Lower lobe of right lung (tissue), 2 donors: ENCODE measurements around the gene SMPD3. TPM values are rescaled to one million over a fixed set of nuclear protein-coding genes. Genes with fewer than 3 reads are reported as not detected.

Experiments
- ATAC-seq, 2 donors: fragments of 200-7000 bp; cut with Tn5 transposase; one replicate each; pipeline ENCODE4 v1.9.1; 2020 to 2022; ENCODE audit warnings: mild to moderate bottlenecking in 2 of 2, moderate library complexity in 2 of 2
- DNase-seq: peaks from one replicate; pipeline ENCODE4 v3.0.0-alpha.2; 2020
- H3K27ac ChIP-seq: fragments of 200-600 bp; one replicate; pipeline ENCODE4 v1.8.0; 2022
- H3K27me3 ChIP-seq: fragments of 200-600 bp; one replicate; pipeline ENCODE4 v1.8.0; 2022; ENCODE audit warnings: low read depth
- H3K36me3 ChIP-seq: fragments of 200-600 bp; one replicate; pipeline ENCODE4 v1.8.0; 2022; ENCODE audit warnings: mild to moderate bottlenecking
- H3K4me1 ChIP-seq: fragments of 200-600 bp; one replicate; pipeline ENCODE4 v1.8.0; 2022
- H3K4me3 ChIP-seq: fragments of 200-600 bp; one replicate; pipeline ENCODE4 v1.8.0; 2022; ENCODE audit warnings: mild to moderate bottlenecking
- H3K9me3 ChIP-seq: fragments of 200-600 bp; one replicate; pipeline ENCODE4 v1.8.0; 2022
- intact Hi-C: fragments of 100-400 bp; cut with DNase I; formaldehyde crosslinking; loops from one replicate; pipeline ENCODE4 v1.11.0; 2022
- total RNA-seq: library from RNA; stranded (reverse); fragmentation: NEBNext Ultra II Directional; extraction: Animal tissue kit (Norgen Biotek cat#: 25700); gene quantifications from one replicate; pipeline ENCODE4 v1.2.1, GENCODE V29; 2021
- TF ChIP-seq, protein P1 (sequence below): fragments of 200-600 bp; IDR thresholded peaks from one replicate; pipeline ENCODE4 v1.8.0; 2022; ENCODE audit warnings: antibody characterized with exemption, mild to moderate bottlenecking
- donor health status: DM: no; HTN: yes; CAD: no; lungs with severe emphysema.

The SMPD3 gene
- total RNA-seq, 1 donor from 2014 or later, result 3.6 TPM

DNA sequence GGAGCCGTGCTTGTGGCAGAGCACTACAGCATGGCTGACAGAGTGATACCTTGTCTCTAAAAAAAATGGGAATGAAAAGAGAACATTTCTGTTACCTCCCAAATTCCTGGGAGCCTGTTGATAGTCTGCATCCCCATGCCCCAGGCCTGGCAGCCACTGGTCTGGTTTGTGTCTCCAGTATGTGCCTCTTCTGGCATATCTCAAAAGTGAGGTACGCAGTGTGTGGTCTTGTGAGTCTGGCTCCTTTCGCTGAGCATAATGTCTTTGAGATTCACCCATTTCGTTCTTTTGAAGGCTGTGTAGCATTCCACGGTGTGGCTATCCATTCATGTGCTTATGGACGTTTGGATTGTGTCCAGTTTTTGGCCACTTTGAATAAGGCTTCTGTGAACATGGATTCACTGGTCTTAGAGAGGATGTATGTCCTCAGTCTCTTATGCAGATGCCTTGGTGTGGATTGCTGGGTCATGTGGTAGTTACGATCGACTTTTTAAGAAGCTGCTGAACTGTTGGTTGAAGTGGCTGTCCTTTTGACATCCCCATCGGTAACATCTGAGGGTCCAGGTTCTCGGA, 98.4 kb downstream of the SMPD3 start:
- ATAC-seq, result no peak
- no peak for DNase-seq
- Histone ChIP-seq H3K4me3 (no peak overlapping the region), H3K36me3 (peaks cover 99% of the 10 kb centered on the region), H3K9me3 (no peaks in the 10 kb centered on the region), H3K27me3 (no peaks in the 10 kb centered on the region), H3K4me1 (no peaks in the 10 kb centered on the region), H3K27ac (no peak overlapping the region)
- TF ChIP-seq, protein P1, sequence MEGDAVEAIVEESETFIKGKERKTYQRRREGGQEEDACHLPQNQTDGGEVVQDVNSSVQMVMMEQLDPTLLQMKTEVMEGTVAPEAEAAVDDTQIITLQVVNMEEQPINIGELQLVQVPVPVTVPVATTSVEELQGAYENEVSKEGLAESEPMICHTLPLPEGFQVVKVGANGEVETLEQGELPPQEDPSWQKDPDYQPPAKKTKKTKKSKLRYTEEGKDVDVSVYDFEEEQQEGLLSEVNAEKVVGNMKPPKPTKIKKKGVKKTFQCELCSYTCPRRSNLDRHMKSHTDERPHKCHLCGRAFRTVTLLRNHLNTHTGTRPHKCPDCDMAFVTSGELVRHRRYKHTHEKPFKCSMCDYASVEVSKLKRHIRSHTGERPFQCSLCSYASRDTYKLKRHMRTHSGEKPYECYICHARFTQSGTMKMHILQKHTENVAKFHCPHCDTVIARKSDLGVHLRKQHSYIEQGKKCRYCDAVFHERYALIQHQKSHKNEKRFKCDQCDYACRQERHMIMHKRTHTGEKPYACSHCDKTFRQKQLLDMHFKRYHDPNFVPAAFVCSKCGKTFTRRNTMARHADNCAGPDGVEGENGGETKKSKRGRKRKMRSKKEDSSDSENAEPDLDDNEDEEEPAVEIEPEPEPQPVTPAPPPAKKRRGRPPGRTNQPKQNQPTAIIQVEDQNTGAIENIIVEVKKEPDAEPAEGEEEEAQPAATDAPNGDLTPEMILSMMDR, result no peak
- intact Hi-C loops, result no loop called here

DNA sequence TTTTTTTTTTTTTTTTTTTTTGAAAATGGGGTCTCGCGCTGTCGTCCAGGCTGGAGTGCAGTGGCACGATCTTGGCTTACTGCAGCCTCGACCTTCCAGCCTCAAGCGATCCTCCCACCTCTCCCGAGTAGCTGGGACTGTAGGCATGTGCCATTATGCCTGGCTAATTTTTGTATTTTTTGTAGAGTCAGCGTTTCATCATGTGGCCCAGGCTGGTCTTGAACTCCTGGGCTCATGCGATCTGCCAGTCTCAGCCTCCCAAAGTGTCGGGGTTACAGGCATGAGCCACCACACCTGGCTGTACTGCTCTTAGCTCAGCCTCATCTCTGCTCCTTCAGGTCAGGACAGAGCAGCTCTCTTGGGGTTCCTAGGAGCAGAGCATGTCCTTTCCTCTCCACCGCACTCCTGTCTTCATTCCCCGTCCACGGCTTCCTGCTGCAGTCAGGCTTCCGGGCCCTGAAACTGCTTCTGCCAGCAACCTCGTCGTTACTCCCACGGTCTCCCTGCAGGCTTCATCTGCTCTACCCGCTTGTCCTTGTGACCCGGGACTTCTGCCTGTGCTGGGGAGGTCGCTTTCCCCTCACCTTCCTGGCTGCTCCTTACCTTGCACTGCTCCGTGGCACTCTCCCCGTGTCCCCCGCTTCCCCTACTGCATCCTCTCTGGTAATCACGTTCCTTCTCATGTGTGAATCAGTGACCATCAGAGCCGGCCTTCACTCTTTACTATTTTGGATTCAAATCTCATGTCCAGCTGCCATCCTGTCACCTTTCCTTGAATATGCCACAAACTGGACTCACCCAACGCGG, 99.5 kb downstream of the SMPD3 start:
- H3K9me3 ChIP-seq, result no peaks in the 10 kb centered on the region
- H3K4me1 ChIP-seq, result no peaks in the 10 kb centered on the region
- DNase-seq, result no peak
- TF ChIP-seq, protein P1, result no peak
- no peak for ATAC-seq
- H3K27me3 ChIP-seq, result no peaks in the 10 kb centered on the region
- peaks cover 93% of the 10 kb centered on the region for H3K36me3 ChIP-seq
- no peak overlapping the region for H3K27ac ChIP-seq
- no peak overlapping the region for H3K4me3 ChIP-seq
- intact Hi-C loops, result no loop called here

DNA sequence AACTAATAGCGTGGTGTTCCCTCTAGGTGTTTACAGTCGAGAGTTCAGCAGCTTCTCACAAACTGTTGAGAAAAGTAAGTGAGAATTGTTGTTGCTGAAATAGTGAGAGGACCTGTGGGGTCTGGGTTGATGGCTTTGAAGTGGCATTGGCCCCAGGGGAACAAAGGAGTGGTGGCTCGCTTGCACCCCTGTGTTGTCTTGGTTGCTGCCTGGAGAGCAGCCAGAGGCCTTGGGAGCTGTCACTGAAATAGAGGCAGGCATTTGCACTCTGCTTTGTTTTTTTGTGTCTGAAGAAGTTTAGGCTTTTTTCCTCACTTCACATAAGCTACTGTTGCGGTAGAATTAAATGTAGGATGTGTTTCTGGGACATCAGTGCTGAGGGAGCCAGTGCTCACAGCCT, 100.7 kb downstream of the SMPD3 start:
- no peak overlapping the region for H3K4me3 ChIP-seq
- H3K36me3 ChIP-seq, result peaks cover 93% of the 10 kb centered on the region
- H3K4me1 ChIP-seq, result no peaks in the 10 kb centered on the region
- TF ChIP-seq, protein P1, result no peak
- H3K9me3 ChIP-seq, result no peaks in the 10 kb centered on the region
- no peak overlapping the region for H3K27ac ChIP-seq
- DNase-seq (no peak), ATAC-seq (no peak)
- intact Hi-C loops, result no loop called here
- no peaks in the 10 kb centered on the region for H3K27me3 ChIP-seq

DNA sequence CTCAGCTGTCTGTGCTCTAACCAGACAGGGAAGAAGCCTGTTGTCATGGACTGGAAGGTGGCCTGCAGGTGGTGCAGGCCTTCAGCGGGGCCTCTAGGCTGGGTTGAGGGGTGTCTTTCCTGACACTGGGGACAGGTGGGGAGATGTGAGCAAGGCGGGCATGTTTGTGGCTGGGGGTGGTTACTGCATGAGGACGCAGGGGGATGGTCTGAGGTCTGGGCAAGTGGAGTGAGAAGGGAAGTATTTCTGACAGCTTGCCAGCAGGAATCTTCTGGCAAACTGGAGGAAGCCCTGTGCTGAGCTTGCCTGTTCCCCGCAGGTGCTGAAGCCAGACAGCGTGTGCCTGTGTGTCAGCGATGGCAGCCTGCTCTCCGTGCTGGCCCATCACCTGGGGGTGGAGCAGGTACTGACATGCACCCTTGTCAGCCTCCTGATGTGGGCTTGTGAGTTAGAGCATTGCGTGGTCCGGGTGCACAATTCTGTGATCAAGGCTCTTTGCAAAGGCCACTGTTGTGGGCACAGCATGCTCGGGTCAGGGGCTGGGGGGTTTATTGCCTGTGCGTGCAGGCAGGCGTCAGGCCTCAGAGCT, 101.3 kb downstream of the SMPD3 start:
- H3K27me3 ChIP-seq, result no peaks in the 10 kb centered on the region
- no peak overlapping the region for H3K27ac ChIP-seq
- intact Hi-C loops, result no loop called here
- ATAC-seq (no peak), DNase-seq (no peak)
- peaks cover 93% of the 10 kb centered on the region for H3K36me3 ChIP-seq
- TF ChIP-seq, protein P1, result no peak
- no peak overlapping the region for H3K4me3 ChIP-seq
- no peaks in the 10 kb centered on the region for H3K9me3 ChIP-seq
- H3K4me1 ChIP-seq, result no peaks in the 10 kb centered on the region

DNA sequence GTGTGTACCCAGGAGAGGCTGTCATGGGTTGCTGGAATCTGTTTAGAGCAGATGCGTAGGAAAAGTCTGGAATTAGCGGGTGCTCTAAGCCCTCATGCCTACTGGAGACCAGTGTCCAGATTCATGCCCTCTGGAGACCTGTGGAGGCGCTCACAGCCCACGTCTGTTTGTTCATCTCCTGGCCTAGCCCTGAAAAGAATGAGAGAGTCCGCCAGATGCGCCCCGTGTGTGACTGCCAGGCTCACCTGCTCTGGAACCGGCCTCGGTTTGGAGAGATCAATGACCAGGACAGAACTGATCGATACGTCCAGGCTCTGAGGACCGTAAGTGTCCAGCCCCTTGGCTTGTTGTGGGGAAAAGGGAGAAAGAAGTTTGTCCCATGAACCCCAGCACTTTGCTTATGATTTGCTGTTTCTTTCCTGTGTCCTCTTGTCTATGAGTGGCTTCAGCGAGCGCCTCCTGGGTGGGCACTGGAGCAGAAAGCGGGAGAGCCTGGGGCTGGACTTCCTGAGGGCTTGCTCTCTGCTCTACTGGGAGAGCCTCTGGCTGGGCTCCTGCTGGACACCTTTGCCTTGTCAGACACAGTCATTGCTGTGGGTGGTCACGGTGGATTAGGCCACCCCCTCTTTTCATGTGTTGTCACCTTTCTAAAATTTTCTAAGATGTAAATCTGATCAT, 102.2 kb downstream of the SMPD3 start:
- peaks cover 95% of the 10 kb centered on the region for H3K36me3 ChIP-seq
- intact Hi-C loops, result no loop called here
- TF ChIP-seq, protein P1, result no peak
- H3K9me3 ChIP-seq, result no peaks in the 10 kb centered on the region
- DNase-seq (no peak), ATAC-seq (no peak)
- no peaks in the 10 kb centered on the region for H3K4me1 ChIP-seq
- no peak overlapping the region for H3K4me3 ChIP-seq
- no peaks in the 10 kb centered on the region for H3K27me3 ChIP-seq
- H3K27ac ChIP-seq, result no peak overlapping the region
